ENCODE results near the gene CPB1.
"Not testable (repeated sequence)": the region's sequence is repeated elsewhere in the genome, so short reads cannot be mapped to it uniquely, and the experiment has no call there.

The CPB1 gene
- long read RNA-seq, donor 1 = 0 reads
- long read RNA-seq, donor 2, partial matches to known transcripts = 0 of 1 reads
- long read RNA-seq, donor 2, other reads (novel, unspliced or antisense) = 0 of 1 reads
- long read RNA-seq, donor 3 = 0 reads
- long read RNA-seq, donor 4 = 0 reads
- long read RNA-seq, donor 5, partial matches to known transcripts = 0 of 1 reads
- long read RNA-seq, donor 5, other reads (novel, unspliced or antisense) = 0 of 1 reads
- long read RNA-seq, donor 6 = 0 reads
- long read RNA-seq, donor 7, partial matches to known transcripts = 0 of 1 reads
- long read RNA-seq, donor 7, other reads (novel, unspliced or antisense) = 0 of 1 reads
- long read RNA-seq, donor 8 = 0 reads

DNA sequence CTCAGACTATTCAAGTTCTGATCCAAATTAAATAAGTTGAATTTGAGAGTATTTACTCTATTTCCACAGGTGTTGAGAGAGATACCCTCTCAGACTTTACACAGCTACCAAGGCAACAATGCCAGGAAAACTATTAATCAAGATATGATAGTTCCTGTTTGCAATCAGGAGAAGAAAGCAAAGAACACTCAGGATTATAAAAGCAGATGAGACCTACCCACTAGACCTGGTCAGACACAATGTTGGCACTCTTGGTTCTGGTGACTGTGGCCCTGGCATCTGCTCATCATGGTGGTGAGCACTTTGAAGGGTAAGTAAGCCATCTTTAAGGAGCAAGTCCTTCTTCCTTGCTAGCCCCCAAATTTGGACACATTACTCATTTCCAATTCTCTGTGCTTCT is at the start of gene CPB1:
TSS of gene CPB1 (plus strand) at position 227 of the 400 bp plus-strand sequence. CDS start at position 240, 13 bp downstream.
- no peak for DNase-seq

DNA sequence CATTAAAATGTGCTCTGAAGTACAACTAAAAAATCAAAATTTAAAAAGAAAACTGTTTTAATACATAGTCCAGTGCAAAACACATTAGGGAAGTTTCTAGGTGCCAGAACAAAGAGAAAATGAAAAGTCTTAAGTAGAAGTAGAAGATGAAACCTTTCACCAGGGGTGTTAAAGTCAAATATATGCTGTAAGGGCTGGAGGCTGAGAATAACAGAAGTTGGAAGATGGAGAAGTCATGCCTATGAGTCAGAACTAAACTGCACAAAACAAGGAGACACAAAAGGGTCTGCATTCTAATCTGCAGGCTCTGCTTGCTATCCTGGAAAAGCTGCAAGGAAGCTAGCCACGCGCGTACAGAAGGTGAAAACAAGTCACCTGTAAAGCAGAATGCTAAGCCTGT is 48.7 kb upstream of the CPB1 start:
- DNase-seq = no peak

DNA sequence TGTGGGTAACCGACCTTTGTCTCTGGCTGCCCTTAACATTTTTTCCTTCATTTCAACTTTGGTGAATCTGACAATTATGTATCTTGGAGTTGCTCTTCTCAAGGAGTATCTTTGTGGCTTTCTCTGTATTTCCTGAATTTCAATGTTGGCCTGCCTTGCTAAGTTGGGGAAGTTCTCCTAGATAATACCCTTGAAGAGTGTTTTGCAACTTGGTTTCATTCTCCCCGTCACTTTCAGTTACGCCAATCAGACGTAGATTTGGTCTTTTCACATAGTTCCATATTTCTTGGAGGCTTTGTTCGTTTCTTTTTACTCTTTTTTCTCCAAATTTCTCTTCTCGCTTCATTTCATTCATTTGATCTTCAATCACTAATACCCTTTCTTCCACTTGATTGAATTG is 42.6 kb upstream of the CPB1 start:
- not testable (repeated sequence) for DNase-seq

DNA sequence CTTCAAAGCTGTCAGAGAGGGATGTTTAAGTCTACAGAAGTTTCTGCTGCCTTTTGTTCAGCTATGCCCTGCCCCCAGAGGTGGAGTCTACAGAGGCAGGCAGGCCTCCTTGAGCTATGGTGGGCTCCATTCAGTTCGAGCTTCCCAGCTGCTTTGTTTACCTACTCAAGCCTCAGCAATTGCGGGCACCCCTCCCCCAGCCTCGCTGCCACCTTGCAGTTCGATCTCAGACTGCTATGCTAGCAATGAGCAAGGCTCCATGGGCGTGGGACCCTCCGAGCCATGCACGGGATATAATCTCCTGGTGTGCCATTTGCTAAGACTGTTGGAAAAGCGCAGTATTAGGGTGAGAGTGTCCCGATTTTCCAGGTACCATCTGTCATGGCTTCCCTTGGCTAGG is 41.5 kb upstream of the CPB1 start:
- DNase-seq = not testable (repeated sequence)

DNA sequence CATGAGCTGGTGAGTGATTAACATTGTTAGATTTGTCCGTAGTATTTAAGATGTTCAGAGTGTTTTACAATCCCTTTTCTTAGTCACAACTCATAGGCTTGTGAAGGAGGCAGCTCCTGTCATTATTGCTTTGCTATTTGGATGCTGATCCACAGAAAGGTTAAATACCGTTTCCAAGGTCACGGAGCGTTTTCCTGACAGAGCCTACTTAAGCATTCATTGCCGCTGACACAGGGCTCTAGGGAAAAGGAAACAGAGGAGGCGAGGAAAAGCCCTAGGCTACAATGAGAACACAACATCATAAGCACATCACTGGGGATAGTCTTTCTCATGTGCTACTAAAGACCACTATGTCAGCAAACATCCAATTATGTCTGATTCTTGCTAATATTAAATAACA is 38.5 kb upstream of the CPB1 start:
- no peak for DNase-seq

DNA sequence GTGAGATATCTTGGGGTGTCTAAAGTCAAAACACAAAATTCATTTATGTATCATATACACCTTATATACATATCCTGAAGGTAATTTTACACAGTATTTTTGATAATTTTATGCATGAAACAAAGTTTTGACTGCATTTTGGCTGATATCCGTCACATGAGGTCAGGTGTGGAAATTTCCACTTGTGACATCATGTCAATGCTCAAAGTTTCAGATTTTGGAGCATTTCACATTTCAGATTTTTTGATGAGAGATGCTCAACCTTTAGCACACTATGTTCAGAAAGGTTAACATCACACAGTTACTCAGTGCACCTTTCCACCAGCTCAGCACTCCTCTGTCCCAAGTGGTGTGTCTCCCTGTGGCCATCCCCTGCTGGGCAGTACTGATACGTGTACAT is 37.7 kb upstream of the CPB1 start:
- no peak for DNase-seq

DNA sequence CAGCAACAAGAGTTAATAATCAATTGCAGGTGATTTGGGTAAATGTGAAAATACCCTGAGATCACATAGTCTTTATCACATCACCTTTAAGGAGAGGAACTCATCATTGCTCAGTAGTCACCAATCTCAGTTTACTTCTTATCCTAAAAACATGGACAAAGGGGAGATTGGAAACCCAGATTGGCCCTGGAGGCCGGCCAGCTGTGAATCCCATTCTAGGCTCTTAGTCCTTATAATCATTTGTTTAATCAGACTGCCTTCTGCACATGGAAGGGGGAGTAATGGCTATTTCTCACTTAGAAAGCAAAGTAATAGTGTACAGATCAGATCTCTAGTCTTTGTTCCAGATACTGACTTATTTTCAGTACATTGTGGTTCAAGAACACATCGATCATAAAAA is 37.2 kb upstream of the CPB1 start:
- no peak for DNase-seq

DNA sequence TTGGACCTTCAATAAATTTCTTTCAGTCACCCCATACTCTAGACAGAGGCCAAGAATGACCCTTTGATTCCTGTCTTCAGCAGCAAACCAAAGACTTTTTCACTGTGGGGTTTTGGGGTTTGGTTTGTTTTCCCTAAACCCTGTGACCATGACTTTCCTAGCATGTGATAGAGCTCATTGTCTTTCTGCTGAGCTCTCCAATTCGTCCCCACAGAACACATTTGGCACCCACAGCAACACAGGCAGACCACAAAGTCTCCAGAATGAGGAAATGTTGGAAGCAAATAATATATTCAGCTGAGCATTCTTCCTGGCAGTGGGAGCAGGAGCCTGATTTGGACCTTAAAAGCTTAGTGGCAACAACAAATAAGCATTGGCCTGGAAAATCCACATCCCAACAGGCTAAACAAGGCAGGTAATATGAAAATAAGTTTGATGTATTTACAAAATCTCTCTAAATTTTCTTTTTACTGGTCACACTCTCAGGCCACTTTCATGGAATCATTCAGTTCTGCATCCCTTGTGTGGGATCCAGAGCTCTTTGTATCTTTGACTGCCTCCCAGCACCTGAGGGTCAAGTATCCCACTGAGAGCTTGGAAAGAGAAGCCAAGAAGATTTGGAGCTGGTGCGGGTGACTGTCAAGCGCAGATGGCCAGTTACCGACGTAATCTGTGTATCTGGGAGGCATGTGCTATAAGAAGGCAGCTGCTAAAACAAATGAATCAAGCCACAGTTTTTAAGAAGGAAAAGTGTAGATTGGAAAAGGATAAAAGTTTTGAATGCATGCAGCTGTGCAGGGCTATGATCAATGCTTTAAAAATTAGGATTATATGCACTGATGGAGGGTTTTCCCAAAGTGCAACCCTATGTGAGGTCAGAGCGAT is 36.5 kb upstream of the CPB1 start:
- no peak for DNase-seq

DNA sequence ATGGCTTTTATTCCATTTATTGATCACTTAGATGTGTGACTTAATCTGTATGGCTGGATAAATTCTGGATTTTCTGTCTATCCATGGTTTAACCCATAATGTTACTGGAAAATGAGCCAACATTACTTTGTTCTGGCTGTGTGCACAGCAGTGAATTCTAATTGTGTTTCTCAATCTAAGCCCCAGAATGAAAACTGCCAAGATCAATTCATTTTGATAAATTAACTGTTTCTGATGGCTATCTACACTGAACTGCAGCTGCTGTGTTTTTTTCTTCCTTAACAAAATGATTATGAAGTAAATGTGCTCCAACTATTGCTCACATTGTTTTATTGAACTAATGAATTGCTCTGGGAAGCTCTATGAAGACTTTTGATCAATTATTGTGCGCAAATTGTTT is 35.7 kb upstream of the CPB1 start:
- DNase-seq = no peak

DNA sequence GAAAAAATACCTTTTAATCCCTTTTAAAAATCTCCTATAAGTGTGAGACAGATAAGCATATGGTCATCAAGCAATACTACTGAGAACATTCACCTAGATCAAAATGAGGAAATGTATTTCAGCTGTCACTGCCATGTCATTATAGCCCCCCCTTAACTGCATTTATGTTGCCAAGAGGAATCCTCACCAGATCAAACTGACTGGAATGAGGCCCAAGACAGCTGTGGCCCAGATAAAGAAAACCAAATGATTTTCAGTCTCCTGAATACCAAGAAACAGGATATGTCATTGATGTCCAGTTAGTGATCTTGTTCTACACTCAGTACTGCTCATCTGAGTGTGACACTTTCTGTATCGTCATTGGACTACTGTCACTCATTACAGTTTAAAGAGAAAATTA is 35.1 kb upstream of the CPB1 start:
- DNase-seq = no peak

DNA sequence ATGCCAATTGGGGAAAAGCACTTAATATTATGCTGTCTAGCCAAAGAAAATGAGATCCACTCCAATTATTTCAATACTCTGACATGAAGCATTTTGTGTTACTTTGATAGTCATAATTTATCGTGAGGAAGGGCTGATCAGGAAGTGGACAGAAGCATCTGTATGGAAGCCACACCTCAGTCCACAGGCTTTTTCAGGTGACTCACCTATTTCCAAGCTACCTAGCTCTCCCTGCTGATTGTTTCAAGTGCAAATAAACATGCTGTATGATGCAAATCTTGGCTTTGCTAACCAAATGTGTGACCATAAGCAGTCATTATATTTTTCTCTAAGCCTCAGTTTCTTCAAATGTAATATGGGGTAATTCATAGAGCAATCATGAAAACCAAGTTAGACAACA is 30.8 kb upstream of the CPB1 start:
- DNase-seq = no peak

DNA sequence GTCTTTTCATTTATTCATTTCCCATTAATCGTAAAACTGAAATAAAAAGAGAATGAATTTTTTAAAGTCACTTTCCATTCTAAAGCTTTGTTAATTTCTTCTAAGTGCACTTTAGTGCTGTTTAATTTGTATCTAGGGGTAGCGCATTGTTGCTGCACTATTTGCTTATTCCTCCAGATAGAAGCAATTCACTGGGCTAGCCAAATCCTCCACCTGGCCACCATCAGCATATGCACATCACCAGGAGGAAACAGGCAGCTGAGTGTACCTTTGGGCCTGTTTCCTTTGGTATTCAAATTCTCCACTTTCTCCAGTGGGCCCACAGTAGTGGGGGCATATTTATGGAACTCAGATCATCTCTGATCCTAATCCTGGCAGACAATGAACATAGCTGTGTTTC is 29.8 kb upstream of the CPB1 start:
- no peak for DNase-seq

DNA sequence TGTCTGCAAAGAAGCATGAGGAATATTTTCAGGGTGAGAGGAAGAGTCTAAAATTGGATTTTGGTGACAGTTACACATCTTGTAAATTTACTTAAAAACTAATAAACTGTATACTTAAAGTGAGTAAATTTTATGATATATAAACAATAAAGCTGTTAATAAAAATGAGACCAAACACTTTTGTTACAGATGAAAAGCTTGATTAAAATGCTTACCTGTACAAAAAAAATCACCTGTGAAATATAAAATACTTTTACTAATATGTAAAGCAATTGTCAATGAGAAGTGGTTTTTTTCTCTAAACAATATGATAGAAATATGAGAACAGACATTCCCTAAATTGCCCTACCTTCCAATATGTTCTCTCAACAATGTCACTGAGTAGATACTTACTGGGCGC is 27.2 kb upstream of the CPB1 start:
- no peak for DNase-seq

DNA sequence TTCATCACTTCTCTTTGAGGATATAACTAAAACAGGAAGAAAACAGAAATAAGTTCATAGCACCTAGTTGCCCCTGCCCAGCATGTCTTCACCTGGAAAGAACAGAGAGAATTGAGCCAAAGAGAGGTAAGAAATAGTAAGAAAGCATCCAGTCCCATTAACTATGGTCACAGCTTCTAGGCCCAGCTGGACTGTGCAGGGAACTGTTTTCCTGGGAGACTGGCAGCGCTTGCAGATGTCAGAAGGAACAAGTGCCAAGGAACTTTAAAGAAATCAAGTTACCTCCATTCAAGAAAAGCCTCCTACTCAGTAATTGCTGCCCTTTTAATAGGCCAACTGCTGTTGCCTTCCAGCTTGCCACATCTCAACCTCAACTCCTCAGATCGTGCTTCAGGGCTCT is 17.8 kb upstream of the CPB1 start:
- no peak for DNase-seq

DNA sequence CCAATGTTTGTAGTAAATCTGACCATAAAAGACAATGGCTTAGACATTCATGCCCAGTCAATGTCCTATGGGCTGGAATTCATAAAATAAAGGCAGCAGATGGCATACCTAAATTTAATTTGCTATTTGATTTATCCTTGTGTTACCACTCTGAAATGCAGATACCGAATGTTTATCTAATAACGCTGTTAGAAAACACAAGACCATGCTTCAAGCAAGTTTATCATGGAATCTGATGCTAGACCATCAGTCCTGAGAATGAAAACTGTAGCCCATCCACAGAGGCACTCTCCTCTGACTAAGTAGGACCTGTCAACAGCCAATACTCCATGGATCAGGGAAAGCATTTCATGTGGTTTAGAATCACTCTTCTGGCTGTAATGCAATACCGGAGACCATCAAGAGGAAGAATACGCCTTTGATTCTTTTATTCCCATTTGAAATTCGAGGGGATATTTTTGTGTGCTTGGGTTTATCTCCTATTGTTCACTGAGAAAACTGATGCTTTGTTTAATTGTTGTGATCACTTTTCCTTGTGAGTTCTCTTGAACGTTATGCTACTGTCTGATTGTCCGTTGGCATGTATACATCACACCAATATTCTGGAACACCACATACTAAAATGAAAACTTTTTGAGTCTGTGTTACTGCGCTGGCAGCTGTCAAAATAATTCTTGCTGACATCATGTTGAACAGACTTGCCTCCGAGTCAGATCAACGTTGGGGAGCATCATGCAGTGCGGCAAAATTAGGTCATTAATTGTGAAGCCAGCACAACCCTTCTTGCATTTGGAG is 12.1 kb upstream of the CPB1 start:
- no peak for DNase-seq

DNA sequence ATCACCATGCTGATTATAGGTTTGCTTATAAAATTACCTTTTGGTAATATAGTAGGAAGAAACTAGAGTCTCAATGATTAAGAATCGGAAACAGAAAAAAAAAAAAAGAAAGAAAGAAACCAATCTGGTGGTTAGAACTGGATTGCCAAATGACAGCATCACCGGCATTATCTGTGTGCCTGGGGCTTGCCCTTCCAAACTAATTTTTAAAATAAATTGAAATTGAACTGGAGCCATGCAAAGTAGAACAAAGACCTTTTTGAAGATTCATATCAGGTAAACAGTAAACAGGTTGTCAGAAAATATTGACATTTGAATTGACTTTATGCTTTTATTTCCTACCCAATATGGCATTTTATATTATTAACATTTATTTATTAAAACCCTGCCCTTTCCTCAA is 11.2 kb upstream of the CPB1 start:
- no peak for DNase-seq

DNA sequence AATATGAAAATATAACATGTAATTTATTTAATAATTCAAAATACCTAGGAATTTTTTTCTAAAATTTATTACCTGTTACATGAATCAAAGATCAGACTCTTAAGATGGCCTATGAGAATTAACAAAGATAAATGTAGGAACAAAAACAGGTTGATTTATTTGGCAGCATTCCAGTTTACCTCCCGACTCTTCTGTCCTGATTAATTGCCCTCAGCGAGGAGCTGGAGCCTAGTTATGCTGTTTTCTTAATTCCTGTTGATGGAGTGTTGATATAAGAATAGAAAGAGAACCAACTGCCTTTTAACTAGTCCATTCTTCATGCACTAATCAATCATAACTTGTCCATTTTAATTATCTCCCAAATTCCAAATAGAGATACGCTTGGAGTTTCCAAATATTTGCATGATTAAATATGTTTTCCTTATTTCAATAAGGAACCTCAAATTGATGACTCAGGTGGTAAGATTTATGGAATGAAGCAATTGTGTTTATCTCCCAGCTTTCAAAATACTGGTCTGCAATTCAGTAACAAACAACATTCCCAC is 10.6 kb upstream of the CPB1 start:
- no peak for DNase-seq

DNA sequence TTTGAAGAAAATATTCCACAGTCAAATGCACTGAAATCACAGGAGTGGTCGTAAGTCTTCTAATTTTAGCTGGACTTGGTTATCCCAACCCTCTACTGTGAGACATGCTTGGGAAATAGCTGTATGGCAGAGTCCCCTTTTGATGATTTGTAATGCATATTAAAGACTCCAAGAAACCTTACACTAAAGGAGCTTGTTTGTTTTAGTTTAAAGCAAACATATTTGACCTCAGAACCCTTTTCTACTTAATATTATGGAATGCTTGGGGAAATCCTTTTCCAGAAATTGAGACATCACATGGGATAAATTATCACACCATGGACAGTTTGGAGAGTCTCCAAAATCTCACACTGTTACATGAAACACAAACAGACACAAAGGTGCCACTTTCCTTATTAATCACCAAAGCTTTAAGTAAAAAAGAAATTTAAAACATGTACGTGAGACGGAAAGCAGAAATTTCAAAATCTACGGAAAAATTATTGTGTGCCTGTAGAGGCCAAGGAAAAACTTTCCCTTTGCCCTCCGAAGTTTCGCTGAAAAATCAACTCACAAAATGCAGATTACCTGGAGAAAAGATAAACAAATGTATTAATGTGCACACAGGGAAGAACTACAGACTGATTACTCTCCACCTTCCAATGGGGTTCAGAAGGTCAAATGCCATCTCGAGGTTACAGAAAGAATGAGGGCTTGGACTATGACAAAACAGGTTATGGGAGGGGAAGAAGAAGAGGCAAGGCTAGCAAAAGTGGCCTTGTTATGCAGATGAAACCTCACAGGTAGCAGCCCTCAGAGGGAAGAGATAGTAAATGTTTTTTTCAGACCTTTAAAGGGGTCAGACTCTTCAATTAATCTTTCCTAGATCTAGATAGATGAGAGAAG is 7.0 kb upstream of the CPB1 start:
- no peak for DNase-seq

DNA sequence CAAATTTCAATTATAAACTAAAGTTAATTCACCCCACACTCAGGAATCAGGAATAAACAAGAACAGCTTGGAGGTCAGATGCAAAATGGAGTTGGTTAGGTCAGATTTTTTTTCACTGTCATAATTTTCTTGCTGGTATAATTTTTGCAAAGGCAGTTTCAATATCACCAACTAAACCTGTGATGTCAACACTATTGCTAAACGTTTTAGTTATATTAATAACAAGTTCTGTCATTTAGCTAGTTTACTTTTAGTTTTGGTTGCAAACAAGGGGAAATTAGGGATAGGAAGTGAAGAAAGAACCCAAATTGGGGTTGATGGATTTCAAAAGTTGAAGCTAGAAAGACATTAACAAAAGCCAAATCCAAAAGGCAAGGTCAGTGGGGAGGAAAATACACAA is 4.6 kb upstream of the CPB1 start:
- DNase-seq = no peak

DNA sequence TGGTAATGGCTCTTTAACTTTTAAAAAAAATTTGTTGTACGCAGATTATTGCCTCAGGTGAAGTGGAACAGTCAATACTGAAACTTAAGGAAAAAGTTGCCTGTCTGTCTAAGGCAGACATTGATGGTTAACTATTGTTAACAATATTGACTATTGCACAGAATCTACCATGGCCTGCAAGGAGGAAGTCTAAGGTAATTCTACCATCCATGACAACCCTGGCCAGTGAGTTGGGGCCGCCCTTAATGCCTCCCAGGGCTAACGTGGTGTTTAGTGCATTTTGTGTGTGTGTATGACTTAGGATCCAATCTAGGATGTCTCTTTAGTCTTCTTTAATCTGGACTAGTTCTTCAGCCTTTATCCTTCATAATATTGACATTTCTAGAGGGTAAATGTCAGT is 2.1 kb upstream of the CPB1 start:
- no peak for DNase-seq

DNA sequence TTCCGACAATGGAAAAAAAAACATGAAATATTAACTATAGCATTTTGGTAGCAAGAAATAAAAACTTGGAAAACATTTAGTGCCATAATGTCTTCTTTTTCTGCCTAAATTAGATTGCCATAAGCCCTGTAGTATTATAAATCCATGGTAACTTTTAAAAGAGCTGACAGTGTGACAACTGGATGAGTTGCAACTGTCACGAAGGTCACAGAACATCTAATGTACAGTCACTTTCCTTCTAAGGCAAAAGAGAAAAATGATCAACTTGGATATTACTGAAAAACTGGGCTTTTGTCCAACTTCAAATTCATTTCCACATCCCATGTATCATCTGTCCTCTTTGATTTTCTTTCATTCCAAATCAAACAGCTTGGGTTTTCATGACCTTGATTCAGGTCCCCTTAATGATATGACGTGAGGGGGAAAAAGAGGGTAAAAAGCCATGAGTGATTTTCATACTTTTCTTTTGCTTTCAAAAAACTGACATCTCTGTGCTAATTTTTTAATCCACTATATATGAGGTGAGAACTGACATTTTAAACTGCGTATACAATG is 602 bp downstream of the CPB1 start:
- DNase-seq = no peak
